Mesodermal cell (in vitro differentiated cells): Measurements from ENCODE around the gene MAFG.
A peak's percentile ranks its signal among the peaks of the same experiment; 100 is the strongest.

Experiments
- H3K27ac ChIP-seq: 2 replicates; pipeline ENCODE4 v1.7.0; 2013; ENCODE audit warnings: mild to moderate bottlenecking, low read depth, low read length, moderate library complexity; ENCODE audit not compliant: severe bottlenecking
- H3K36me3 ChIP-seq: 2 replicates; pipeline ENCODE4 v1.7.1; 2013; ENCODE audit warnings: mild to moderate bottlenecking, low read length, moderate library complexity; ENCODE audit not compliant: control insufficient read depth, insufficient read depth
- H3K4me1 ChIP-seq: one replicate; pipeline ENCODE4 v1.7.1; 2013; ENCODE audit warnings: mild to moderate bottlenecking, low read length; ENCODE audit not compliant: insufficient read depth, control insufficient read depth, poor library complexity, severe bottlenecking
- H3K4me3 ChIP-seq: 2 replicates; pipeline ENCODE4 v1.7.0; 2013; ENCODE audit warnings: low read length, control low read depth, mild to moderate bottlenecking; ENCODE audit not compliant: insufficient read depth, poor library complexity, severe bottlenecking; ENCODE audit errors: extremely low read depth
- H3K9me3 ChIP-seq: 2 replicates; pipeline ENCODE4 v1.7.1; 2013; ENCODE audit warnings: mild to moderate bottlenecking, low read length, moderate library complexity; ENCODE audit not compliant: control insufficient read depth
- WGBS, 2 experiments: methylation state at CpG; one replicate each; pipeline ENCODE4 v1.1.5; 2013; ENCODE audit warnings: missing lambda C conversion rate in 2 of 2; ENCODE audit not compliant: insufficient coverage in 2 of 2; 5-methylcytosine and 5-hydroxymethylcytosine counted together

Gene MAFG

GRCh38 chr17:81903415-81903831 lies 24.1 kb downstream of the MAFG start:
- Histone ChIP-seq H3K9me3 (no peaks in the 10 kb centered on the region), H3K4me3 (no peak overlapping the region), H3K36me3 (peaks cover 66% of the 10 kb centered on the region), H3K4me1 (peaks cover 11% of the 10 kb centered on the region), H3K27ac (no peak overlapping the region)
- WGBS, 2 experiments, result 95 to 98% methylated on average over 9 of the region's 10 CpGs

GRCh38 chr17:81902653-81903414 lies 24.7 kb downstream of the MAFG start:
- Histone ChIP-seq H3K27ac (no peak overlapping the region), H3K4me1 (peaks cover 17% of the 10 kb centered on the region), H3K36me3 (peaks cover 66% of the 10 kb centered on the region), H3K9me3 (no peaks in the 10 kb centered on the region), H3K4me3 (no peak overlapping the region)
- WGBS, 2 experiments, result 75 to 76% methylated on average over 45 to 46 of the region's 47 CpGs

GRCh38 chr17:81902023-81902652 lies 25.4 kb downstream of the MAFG start, which contains the start of gene NPB:
NPB (plus strand) TSS chr17:81902238; CDS start chr17:81902278, 40 bp downstream.
- Histone ChIP-seq H3K4me1 (peaks cover 21% of the 10 kb centered on the region), H3K4me3 (peak within 1 kb of the TSS; percentile 5), H3K36me3 (peaks cover 66% of the 10 kb centered on the region), H3K27ac (no peak within 1 kb of the TSS), H3K9me3 (no peaks in the 10 kb centered on the region)
- WGBS, 2 experiments, result 10 to 16% methylated on average over 56 to 72 of the region's 79 CpGs

GRCh38 chr17:81901167-81902022 lies 26.1 kb downstream of the MAFG start:
- Histone ChIP-seq H3K9me3 (no peaks in the 10 kb centered on the region), H3K4me3 (peak overlapping the region; percentile 5)
- WGBS, 2 experiments, result 65 to 67% methylated on average over 20 to 21 of the region's 21 CpGs

GRCh38 chr17:81900181-81900820 lies 27.2 kb downstream of the MAFG start:
- Histone ChIP-seq H3K4me1 (peaks cover 21% of the 10 kb centered on the region), H3K4me3 (no peak overlapping the region), H3K27ac (no peak overlapping the region), H3K9me3 (no peaks in the 10 kb centered on the region), H3K36me3 (peaks cover 63% of the 10 kb centered on the region)
- 91% methylated on average over 17 of the region's 18 CpGs for WGBS, 2 experiments

More at GRCh38 chr17:81901167-81902022, 26.1 kb downstream of the MAFG start:
- Histone ChIP-seq H3K4me1 (peaks cover 21% of the 10 kb centered on the region), H3K27ac (no peak overlapping the region), H3K36me3 (peaks cover 64% of the 10 kb centered on the region)

GRCh38 chr17:81899514-81900166 lies 27.9 kb downstream of the MAFG start:
- H3K27ac ChIP-seq, result no peak overlapping the region
- H3K4me3 ChIP-seq, result no peak overlapping the region
- no peaks in the 10 kb centered on the region for H3K9me3 ChIP-seq
- peaks cover 64% of the 10 kb centered on the region for H3K36me3 ChIP-seq
- WGBS, 2 experiments, result 97 to 98% methylated on average over 19 to 21 of the region's 22 CpGs
- peaks cover 21% of the 10 kb centered on the region for H3K4me1 ChIP-seq

- 87 to 93% methylated on average over 9 of the region's 9 CpGs for WGBS, 2 experiments
- H3K36me3 ChIP-seq, result peaks cover 65% of the 10 kb centered on the region
- H3K27ac ChIP-seq, result peak overlapping the region; percentile 25
- H3K4me3 ChIP-seq, result no peak overlapping the region
- H3K9me3 ChIP-seq, result no peaks in the 10 kb centered on the region
- H3K4me1 ChIP-seq, result peaks cover 21% of the 10 kb centered on the region
Measured at GRCh38 chr17:81898885-81899284, 28.6 kb downstream of the MAFG start.

- H3K36me3 ChIP-seq, result peaks cover 71% of the 10 kb centered on the region
- no peak overlapping the region for H3K4me3 ChIP-seq
- WGBS, 2 experiments, result 89 to 94% methylated on average over 17 to 18 of the region's 19 CpGs
- H3K4me1 ChIP-seq, result peaks cover 21% of the 10 kb centered on the region
- H3K9me3 ChIP-seq, result no peaks in the 10 kb centered on the region
- H3K27ac ChIP-seq, result peak overlapping the region; percentile 25
Measured at GRCh38 chr17:81898029-81898866, 29.3 kb downstream of the MAFG start.

- H3K9me3 ChIP-seq, result no peaks in the 10 kb centered on the region
- 94 to 97% methylated on average over 9 to 10 of the region's 11 CpGs for WGBS, 2 experiments
Measured at GRCh38 chr17:81895400-81895799, 32.1 kb downstream of the MAFG start.

More at GRCh38 chr17:81895400-81895799, 32.1 kb downstream of the MAFG start:
- Histone ChIP-seq H3K4me3 (no peak overlapping the region), H3K27ac (no peak overlapping the region), H3K4me1 (peaks cover 20% of the 10 kb centered on the region), H3K36me3 (peaks cover 65% of the 10 kb centered on the region)
